Astrocyte (in vitro differentiated cells and primary cell): ENCODE data around the gene ACSF3. TPM values are rescaled to one million over a fixed set of nuclear protein-coding genes. Genes with fewer than 3 reads are reported as not detected.

Source experiments
- DNase-seq: peaks from one replicate; pipeline ENCODE4 v3.0.0-alpha.2; 2010; ENCODE audit warnings: low read depth
- FAIRE-seq: peaks from 2 replicates; lab custom pipeline; 2011; peaks lifted over from hg19 to GRCh38; lab: Jason Lieb, UNC
- H2AFZ ChIP-seq: 2 replicates; pipeline ENCODE4 v1.6.0; 2012; ENCODE audit warnings: low read depth, low read length, inconsistent platforms
- H3K27ac ChIP-seq: 2 replicates; pipeline ENCODE4 v1.5.1; 2011; ENCODE audit warnings: low read depth, low read length, inconsistent platforms
- H3K27me3 ChIP-seq: 2 replicates; pipeline ENCODE4 v1.6.0; 2011; ENCODE audit warnings: low read length, inconsistent platforms; ENCODE audit not compliant: insufficient read depth
- H3K36me3 ChIP-seq: 2 replicates; pipeline ENCODE4 v1.5.1; 2011; ENCODE audit warnings: low read length, inconsistent platforms; ENCODE audit not compliant: insufficient read depth
- H3K4me1 ChIP-seq: 2 replicates; pipeline ENCODE4 v1.5.1; 2011; ENCODE audit warnings: low read length, inconsistent platforms; ENCODE audit not compliant: insufficient read depth
- H3K4me2 ChIP-seq: 2 replicates; pipeline ENCODE4 v1.6.0; 2012; ENCODE audit warnings: low read length, inconsistent platforms
- H3K4me3 ChIP-seq: 2 replicates; pipeline ENCODE4 v1.5.1; 2011; ENCODE audit warnings: low read depth, mild to moderate bottlenecking, low read length, inconsistent platforms; ENCODE audit not compliant: insufficient read depth
- H3K79me2 ChIP-seq: 2 replicates; pipeline ENCODE4 v1.6.0; 2012; ENCODE audit warnings: mild to moderate bottlenecking, low read length, inconsistent platforms; ENCODE audit not compliant: insufficient read depth
- H3K9ac ChIP-seq: 2 replicates; pipeline ENCODE4 v1.6.0; 2012; ENCODE audit warnings: mild to moderate bottlenecking, low read length, inconsistent platforms
- H3K9me3 ChIP-seq: 2 replicates; pipeline ENCODE4 v1.5.1; 2012; ENCODE audit warnings: low read depth, mild to moderate bottlenecking, low read length, inconsistent platforms; ENCODE audit not compliant: insufficient read depth
- H4K20me1 ChIP-seq: 2 replicates; pipeline ENCODE4 v1.6.0; 2012; ENCODE audit warnings: low read length, inconsistent platforms; ENCODE audit not compliant: insufficient read depth
- H3K27ac Mint-ChIP-seq: one replicate; pipeline ENCODE4 v1.8.0; 2021; ENCODE audit warnings: mild to moderate bottlenecking, mixed read lengths; ENCODE audit not compliant: unreplicated experiment
- H3K27me3 Mint-ChIP-seq: one replicate; pipeline ENCODE4 v1.8.0; 2021; ENCODE audit warnings: low read depth, mixed read lengths; ENCODE audit not compliant: unreplicated experiment
- H3K36me3 Mint-ChIP-seq: one replicate; pipeline ENCODE4 v1.8.0; 2021; ENCODE audit warnings: low read depth, mixed read lengths; ENCODE audit not compliant: unreplicated experiment
- H3K4me1 Mint-ChIP-seq: one replicate; pipeline ENCODE4 v1.8.0; 2021; ENCODE audit warnings: low read depth, mixed read lengths; ENCODE audit not compliant: unreplicated experiment
- H3K4me3 Mint-ChIP-seq: one replicate; pipeline ENCODE4 v1.8.0; 2021; ENCODE audit warnings: mild to moderate bottlenecking, moderate library complexity, mixed read lengths; ENCODE audit not compliant: unreplicated experiment
- H3K9me3 Mint-ChIP-seq: one replicate; pipeline ENCODE4 v1.8.0; 2021; ENCODE audit warnings: mild to moderate bottlenecking, mixed read lengths; ENCODE audit not compliant: unreplicated experiment
- EZH2 ChIP-seq: IDR thresholded peaks from 2 replicates; pipeline ENCODE4 v1.6.1; 2012; ENCODE audit warnings: mild to moderate bottlenecking, low read length, inconsistent platforms; ENCODE audit not compliant: insufficient read depth
- total RNA-seq: library from RNA; stranded (reverse); gene quantifications from 2 replicates; pipeline ENCODE4 v1.2.1, GENCODE V29; 2021
- TF ChIP-seq, protein P1 (sequence below): IDR thresholded peaks from 2 replicates; pipeline ENCODE4 v1.5.1; 2011; ENCODE audit warnings: low read depth, mild to moderate bottlenecking, inconsistent platforms, low read length, moderate library complexity; ENCODE audit not compliant: insufficient read depth

ACSF3 gene
- total RNA-seq, 1 donor from 2014 or later = 17.0 TPM

DNA sequence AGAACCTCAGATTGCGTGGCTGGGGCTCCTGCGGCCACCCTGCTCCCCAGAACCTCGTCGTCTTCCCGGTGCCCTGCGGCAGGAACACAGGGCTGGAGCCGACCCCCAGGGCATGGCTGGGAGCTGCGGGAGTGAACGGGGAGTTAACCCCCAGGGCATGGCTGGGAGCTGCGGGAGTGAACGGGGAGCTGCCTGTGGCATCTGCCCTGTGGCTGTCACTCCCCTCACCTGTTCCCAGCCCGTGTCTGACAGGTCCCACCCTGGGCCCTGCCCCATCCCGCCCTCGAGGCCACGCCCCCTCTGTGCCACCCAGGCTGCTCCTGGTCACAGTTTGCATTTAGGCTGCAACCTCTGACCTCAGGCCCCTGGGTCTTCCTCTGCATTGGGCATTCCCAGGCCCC is 39.4 kb upstream of the ACSF3 start:
- FAIRE-seq = no peak
- H3K27ac Mint-ChIP-seq = no peak overlapping the region

DNA sequence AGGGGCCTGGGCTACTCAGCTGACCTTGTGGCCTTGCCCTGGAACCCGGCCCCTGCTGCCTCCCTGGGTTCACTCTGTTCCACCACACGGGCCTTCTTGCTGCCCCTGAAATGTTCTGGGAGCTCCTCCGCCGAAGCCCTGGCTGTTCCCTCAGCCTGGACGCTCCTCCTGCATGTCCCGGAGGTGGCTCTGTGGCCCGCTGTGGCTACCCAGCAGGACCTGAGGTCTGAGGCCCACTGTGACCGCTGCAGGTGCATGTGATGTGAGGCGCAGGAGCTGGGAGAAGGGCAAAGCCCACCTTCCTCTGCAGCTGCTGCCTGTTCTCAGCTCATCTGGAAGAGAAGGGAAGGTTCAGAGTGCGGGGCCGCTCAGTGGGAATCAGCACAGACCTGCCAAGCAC is 38.9 kb upstream of the ACSF3 start:
- Mint-ChIP-seq H3K27me3 (peaks cover 29% of the 10 kb centered on the region), H3K4me3 (no peak overlapping the region), H3K4me1 (no peaks in the 10 kb centered on the region), H3K36me3 (no peaks in the 10 kb centered on the region), H3K9me3 (no peaks in the 10 kb centered on the region), H3K27ac (no peak overlapping the region)
- no peak overlapping the region for H3K4me3 ChIP-seq
- H3K9ac ChIP-seq = no peak overlapping the region
- FAIRE-seq (no peak), DNase-seq (no peak)
- no peaks in the 10 kb centered on the region for H3K9me3 ChIP-seq
- no peak overlapping the region for H3K4me2 ChIP-seq
- H3K4me1 ChIP-seq = no peaks in the 10 kb centered on the region
- H3K79me2 ChIP-seq = no peaks in the 10 kb centered on the region
- TF ChIP-seq, protein P1, sequence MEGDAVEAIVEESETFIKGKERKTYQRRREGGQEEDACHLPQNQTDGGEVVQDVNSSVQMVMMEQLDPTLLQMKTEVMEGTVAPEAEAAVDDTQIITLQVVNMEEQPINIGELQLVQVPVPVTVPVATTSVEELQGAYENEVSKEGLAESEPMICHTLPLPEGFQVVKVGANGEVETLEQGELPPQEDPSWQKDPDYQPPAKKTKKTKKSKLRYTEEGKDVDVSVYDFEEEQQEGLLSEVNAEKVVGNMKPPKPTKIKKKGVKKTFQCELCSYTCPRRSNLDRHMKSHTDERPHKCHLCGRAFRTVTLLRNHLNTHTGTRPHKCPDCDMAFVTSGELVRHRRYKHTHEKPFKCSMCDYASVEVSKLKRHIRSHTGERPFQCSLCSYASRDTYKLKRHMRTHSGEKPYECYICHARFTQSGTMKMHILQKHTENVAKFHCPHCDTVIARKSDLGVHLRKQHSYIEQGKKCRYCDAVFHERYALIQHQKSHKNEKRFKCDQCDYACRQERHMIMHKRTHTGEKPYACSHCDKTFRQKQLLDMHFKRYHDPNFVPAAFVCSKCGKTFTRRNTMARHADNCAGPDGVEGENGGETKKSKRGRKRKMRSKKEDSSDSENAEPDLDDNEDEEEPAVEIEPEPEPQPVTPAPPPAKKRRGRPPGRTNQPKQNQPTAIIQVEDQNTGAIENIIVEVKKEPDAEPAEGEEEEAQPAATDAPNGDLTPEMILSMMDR = no peak
- no peak for TF ChIP-seq EZH2
- no peaks in the 10 kb centered on the region for H3K36me3 ChIP-seq
- H4K20me1 ChIP-seq = no peaks in the 10 kb centered on the region
- no peak overlapping the region for H2AFZ ChIP-seq
- H3K27ac ChIP-seq = no peak overlapping the region
- peaks cover 9% of the 10 kb centered on the region for H3K27me3 ChIP-seq

More for the DNA sequence above, 39.4 kb upstream of the ACSF3 start:
- TF ChIP-seq, protein P1 = no peak
- no peak for TF ChIP-seq EZH2
- Mint-ChIP-seq H3K9me3 (no peaks in the 10 kb centered on the region), H3K4me1 (no peaks in the 10 kb centered on the region), H3K27me3 (peaks cover 27% of the 10 kb centered on the region), H3K4me3 (no peak overlapping the region), H3K36me3 (no peaks in the 10 kb centered on the region)
- peaks cover 10% of the 10 kb centered on the region for H3K27me3 ChIP-seq
- H3K27ac ChIP-seq = no peak overlapping the region
- no peaks in the 10 kb centered on the region for H3K36me3 ChIP-seq
- no peaks in the 10 kb centered on the region for H3K4me1 ChIP-seq
- no peak overlapping the region for H3K4me2 ChIP-seq
- H3K9ac ChIP-seq = no peak overlapping the region
- DNase-seq = no peak
- no peak overlapping the region for H3K4me3 ChIP-seq
- H4K20me1 ChIP-seq = no peaks in the 10 kb centered on the region
- no peak overlapping the region for H2AFZ ChIP-seq
- H3K9me3 ChIP-seq = no peaks in the 10 kb centered on the region
- no peaks in the 10 kb centered on the region for H3K79me2 ChIP-seq

DNA sequence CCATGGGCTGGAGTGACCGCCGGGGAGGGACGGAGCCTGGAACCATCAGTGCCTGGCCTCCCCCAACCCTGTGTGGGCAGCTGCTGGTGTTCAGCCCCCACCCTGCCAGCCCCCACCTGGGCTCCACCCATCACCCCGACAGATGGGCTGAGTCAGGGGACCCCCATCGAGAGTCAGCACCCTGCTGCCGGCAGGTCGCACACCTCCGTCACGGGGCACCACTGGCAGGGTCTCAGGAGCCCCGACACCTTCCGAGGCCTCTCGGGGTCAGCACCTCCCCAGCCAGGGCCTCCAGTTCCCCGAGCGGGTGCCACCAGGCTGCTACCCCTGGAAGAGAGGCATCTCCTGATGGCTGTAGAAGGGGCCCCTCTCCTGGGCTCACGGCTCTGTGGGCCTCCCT is 38.3 kb upstream of the ACSF3 start:
- Histone ChIP-seq H3K4me2 (no peak overlapping the region), H3K4me1 (no peaks in the 10 kb centered on the region), H3K9ac (no peak overlapping the region), H3K4me3 (no peak overlapping the region), H2AFZ (no peak overlapping the region), H3K36me3 (no peaks in the 10 kb centered on the region), H3K27me3 (peaks cover 7% of the 10 kb centered on the region), H3K9me3 (no peaks in the 10 kb centered on the region), H3K79me2 (no peaks in the 10 kb centered on the region), H3K27ac (no peak overlapping the region), H4K20me1 (no peaks in the 10 kb centered on the region)
- no peaks in the 10 kb centered on the region for H3K4me1 Mint-ChIP-seq
- H3K36me3 Mint-ChIP-seq = no peaks in the 10 kb centered on the region
- no peaks in the 10 kb centered on the region for H3K9me3 Mint-ChIP-seq
- peaks cover 35% of the 10 kb centered on the region for H3K27me3 Mint-ChIP-seq
- no peak overlapping the region for H3K27ac Mint-ChIP-seq
- no peak for DNase-seq
- no peak for FAIRE-seq
- TF ChIP-seq EZH2 = no peak
- TF ChIP-seq, protein P1 = no peak
- no peak overlapping the region for H3K4me3 Mint-ChIP-seq
